HepG2 (cell line): ENCODE measurements around the gene PLSCR3. TPM values are rescaled to one million over a fixed set of nuclear protein-coding genes. Genes with fewer than 3 reads are reported as not detected.

Experiments
- PCBP1 ChIP-seq: fragments of 200-400 bp; formaldehyde crosslinking; IDR thresholded peaks from 2 replicates; pipeline ENCODE4 v1.6.1; 2017; ENCODE audit warnings: mild to moderate bottlenecking, low read depth, low read length, borderline replicate concordance
- PPARG ChIP-seq: conservative IDR thresholded peaks from 2 replicates; pipeline ENCODE4 v1.6.1; 2016; ENCODE audit warnings: missing biosample characterization, missing genetic modification reagents
- RERE ChIP-seq: IDR thresholded peaks from 2 replicates; pipeline ENCODE4 v1.6.1; 2016; ENCODE audit warnings: low read depth, missing genetic modification reagents, missing compliant biosample characterization
- SATB2 ChIP-seq: sonication (generic); formaldehyde crosslinking; IDR thresholded peaks from 2 replicates; pipeline ENCODE4 v1.5.0; 2020; ENCODE audit warnings: missing genetic modification reagents
- XBP1 ChIP-seq: sonication (generic); formaldehyde crosslinking; IDR thresholded peaks from 2 replicates; pipeline ENCODE4 v1.5.0; 2020; ENCODE audit warnings: missing genetic modification reagents
- ZNF512 ChIP-seq: sonication (generic); formaldehyde crosslinking; IDR thresholded peaks from 2 replicates; pipeline ENCODE4 v1.4.0; 2020; ENCODE audit warnings: mild to moderate bottlenecking, missing genetic modification reagents
- ZNF761 ChIP-seq: sonication (generic); formaldehyde crosslinking; conservative IDR thresholded peaks from 2 replicates; pipeline ENCODE4 v1.4.0; 2020; ENCODE audit warnings: mild to moderate bottlenecking, missing genetic modification reagents
- ZNF878 ChIP-seq: sonication (generic); formaldehyde crosslinking; IDR thresholded peaks from 2 replicates; pipeline ENCODE4 v1.8.1; 2023; ENCODE audit warnings: mild to moderate bottlenecking, missing genetic modification reagents, moderate library complexity
- polyA plus RNA-seq, 8 experiments: library from polyadenylated mRNA; depleted of rRNA in 3 of 8; stranded (reverse) in 7 of 8; unstranded in 1 of 8; fragments of >200 nt; fragmentation: Illumina TruSeq in 4 of 8; extraction: Trizol in 4 of 8; gene quantifications; 2 replicates each; pipeline versions ENCODE4 v1.2.1 to v1.2.3, GENCODE V29; 2011 to 2016; ENCODE audit warnings: low read depth in 4 of 8, missing spikeins in 1 of 8, mixed read lengths in 1 of 8; ENCODE audit not compliant: insufficient read depth in 1 of 8
- total RNA-seq, 5 experiments: library from RNA; depleted of rRNA; stranded (reverse); fragments of >200 nt; fragmentation: Illumina TruSeq; extraction: Trizol; gene quantifications; 2 replicates each; pipeline ENCODE4 v1.2.3, GENCODE V29; 2016; ENCODE audit warnings: low read depth in 1 of 5
- TF ChIP-seq, protein P1 (sequence below): sonication (generic); formaldehyde crosslinking; conservative IDR thresholded peaks from 2 replicates; pipeline ENCODE4 v1.4.0; 2020; ENCODE audit warnings: missing genetic modification reagents
- TF ChIP-seq, protein P2 (sequence below): fragments of 450-650 bp; IDR thresholded peaks from 2 replicates; pipeline ENCODE4 v1.6.1; 2017
- TF ChIP-seq, protein P3 (sequence below): sonication (generic); formaldehyde crosslinking; IDR thresholded peaks from 2 replicates; pipeline ENCODE4 v1.8.1; 2023; ENCODE audit warnings: mild to moderate bottlenecking, missing genetic modification reagents
- TF ChIP-seq, protein P4 (sequence below): sonication (generic); formaldehyde crosslinking; IDR thresholded peaks from 2 replicates; pipeline ENCODE4 v1.4.0; 2020; ENCODE audit warnings: missing genetic modification reagents, mild to moderate bottlenecking, borderline replicate concordance

The PLSCR3 gene
- total and polyA plus RNA-seq, 2 of the 13 experiments (the other 11 are each of a cell fraction or from before 2014, with no cell fraction given), result 5.6 to 6.2 TPM

DNA sequence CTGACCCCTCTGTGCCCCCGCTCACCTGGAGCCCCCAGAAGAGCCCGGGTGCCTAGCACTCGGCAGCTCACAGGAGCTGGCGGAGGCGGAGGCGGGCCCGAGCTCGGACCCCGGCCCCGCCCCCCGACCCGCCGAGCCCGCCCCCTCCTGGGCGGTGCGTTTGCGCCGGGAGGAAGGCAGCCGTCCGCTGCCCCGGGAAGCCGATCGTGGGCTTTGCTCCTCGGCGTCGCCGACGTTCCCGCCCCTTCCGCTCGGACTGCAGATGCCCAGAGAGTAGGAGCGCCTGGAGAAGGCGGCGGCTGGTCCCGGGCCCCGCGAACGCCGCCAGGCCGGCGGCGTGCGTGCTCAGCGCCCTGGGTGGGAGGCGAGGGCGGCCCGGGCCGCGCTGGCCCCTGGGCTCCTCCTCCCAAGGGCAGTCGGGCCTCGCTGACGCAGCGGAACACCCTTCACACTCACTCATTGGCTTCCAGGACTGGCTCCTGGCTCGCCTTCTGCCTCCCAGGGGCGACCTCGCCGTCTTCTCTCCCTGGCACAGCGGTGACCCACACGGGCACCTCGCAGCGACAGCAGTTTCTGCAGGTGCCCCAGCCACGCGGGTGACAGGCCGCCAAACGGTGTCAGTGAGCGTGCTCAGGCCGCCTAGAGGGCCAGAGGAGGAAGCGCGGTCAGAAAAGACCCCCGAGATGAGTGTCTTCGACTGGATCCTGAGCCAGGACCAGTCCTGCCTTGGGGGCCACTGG, at the start of gene PLSCR3 (continued):
- TF ChIP-seq ZNF761 (CRISPR knock-in tag) (no peak), ZNF878 (no peak), XBP1 (no peak), SATB2 (CRISPR knock-in tag) (no peak), PCBP1 (no peak), PPARG (CRISPR knock-in tag) (no peak), ZNF512 (CRISPR knock-in tag) (no peak), RERE (CRISPR knock-in tag) (no peak)
- TF ChIP-seq, protein P1, sequence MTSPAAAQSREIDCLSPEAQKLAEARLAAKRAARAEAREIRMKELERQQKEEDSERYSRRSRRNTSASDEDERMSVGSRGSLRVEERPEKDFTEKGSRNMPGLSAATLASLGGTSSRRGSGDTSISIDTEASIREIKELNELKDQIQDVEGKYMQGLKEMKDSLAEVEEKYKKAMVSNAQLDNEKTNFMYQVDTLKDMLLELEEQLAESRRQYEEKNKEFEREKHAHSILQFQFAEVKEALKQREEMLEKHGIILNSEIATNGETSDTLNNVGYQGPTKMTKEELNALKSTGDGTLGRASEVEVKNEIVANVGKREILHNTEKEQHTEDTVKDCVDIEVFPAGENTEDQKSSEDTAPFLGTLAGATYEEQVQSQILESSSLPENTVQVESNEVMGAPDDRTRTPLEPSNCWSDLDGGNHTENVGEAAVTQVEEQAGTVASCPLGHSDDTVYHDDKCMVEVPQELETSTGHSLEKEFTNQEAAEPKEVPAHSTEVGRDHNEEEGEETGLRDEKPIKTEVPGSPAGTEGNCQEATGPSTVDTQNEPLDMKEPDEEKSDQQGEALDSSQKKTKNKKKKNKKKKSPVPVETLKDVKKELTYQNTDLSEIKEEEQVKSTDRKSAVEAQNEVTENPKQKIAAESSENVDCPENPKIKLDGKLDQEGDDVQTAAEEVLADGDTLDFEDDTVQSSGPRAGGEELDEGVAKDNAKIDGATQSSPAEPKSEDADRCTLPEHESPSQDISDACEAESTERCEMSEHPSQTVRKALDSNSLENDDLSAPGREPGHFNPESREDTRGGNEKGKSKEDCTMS (CRISPR knock-in tag), result no peak
- TF ChIP-seq, protein P2, sequence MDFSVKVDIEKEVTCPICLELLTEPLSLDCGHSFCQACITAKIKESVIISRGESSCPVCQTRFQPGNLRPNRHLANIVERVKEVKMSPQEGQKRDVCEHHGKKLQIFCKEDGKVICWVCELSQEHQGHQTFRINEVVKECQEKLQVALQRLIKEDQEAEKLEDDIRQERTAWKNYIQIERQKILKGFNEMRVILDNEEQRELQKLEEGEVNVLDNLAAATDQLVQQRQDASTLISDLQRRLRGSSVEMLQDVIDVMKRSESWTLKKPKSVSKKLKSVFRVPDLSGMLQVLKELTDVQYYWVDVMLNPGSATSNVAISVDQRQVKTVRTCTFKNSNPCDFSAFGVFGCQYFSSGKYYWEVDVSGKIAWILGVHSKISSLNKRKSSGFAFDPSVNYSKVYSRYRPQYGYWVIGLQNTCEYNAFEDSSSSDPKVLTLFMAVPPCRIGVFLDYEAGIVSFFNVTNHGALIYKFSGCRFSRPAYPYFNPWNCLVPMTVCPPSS, result no peak
- TF ChIP-seq, protein P3, sequence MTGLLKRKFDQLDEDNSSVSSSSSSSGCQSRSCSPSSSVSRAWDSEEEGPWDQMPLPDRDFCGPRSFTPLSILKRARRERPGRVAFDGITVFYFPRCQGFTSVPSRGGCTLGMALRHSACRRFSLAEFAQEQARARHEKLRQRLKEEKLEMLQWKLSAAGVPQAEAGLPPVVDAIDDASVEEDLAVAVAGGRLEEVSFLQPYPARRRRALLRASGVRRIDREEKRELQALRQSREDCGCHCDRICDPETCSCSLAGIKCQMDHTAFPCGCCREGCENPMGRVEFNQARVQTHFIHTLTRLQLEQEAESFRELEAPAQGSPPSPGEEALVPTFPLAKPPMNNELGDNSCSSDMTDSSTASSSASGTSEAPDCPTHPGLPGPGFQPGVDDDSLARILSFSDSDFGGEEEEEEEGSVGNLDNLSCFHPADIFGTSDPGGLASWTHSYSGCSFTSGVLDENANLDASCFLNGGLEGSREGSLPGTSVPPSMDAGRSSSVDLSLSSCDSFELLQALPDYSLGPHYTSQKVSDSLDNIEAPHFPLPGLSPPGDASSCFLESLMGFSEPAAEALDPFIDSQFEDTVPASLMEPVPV (CRISPR knock-in tag), result peak; percentile 63; the same call in 1 of the 2 replicates
- TF ChIP-seq, protein P4, sequence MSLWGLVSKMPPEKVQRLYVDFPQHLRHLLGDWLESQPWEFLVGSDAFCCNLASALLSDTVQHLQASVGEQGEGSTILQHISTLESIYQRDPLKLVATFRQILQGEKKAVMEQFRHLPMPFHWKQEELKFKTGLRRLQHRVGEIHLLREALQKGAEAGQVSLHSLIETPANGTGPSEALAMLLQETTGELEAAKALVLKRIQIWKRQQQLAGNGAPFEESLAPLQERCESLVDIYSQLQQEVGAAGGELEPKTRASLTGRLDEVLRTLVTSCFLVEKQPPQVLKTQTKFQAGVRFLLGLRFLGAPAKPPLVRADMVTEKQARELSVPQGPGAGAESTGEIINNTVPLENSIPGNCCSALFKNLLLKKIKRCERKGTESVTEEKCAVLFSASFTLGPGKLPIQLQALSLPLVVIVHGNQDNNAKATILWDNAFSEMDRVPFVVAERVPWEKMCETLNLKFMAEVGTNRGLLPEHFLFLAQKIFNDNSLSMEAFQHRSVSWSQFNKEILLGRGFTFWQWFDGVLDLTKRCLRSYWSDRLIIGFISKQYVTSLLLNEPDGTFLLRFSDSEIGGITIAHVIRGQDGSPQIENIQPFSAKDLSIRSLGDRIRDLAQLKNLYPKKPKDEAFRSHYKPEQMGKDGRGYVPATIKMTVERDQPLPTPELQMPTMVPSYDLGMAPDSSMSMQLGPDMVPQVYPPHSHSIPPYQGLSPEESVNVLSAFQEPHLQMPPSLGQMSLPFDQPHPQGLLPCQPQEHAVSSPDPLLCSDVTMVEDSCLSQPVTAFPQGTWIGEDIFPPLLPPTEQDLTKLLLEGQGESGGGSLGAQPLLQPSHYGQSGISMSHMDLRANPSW, result peak; percentile 51; the same call in 1 of the 2 replicates
